SK-N-SH (cell line): Measurements from ENCODE around the gene AUP1. TPM values are rescaled to one million over a fixed set of nuclear protein-coding genes. Genes with fewer than 3 reads are reported as not detected.

Experiments used
- CTCF ChIA-PET: fragments of 300-600, 350-600 bp; formaldehyde crosslinking; extraction: SDS; loops from one replicate; lab custom pipeline; 2021; lab: Yijun Ruan, JAX
- POLR2A ChIA-PET: fragments of 350-600 bp; sonication (Branson Sonifier 250); formaldehyde crosslinking; extraction: SDS; loops from one replicate; lab custom pipeline; 2020; ENCODE audit warnings: antibody characterized with exemption, inconsistent platforms; lab: Yijun Ruan, JAX
- DNase-seq: peaks from one replicate; pipeline ENCODE4 v3.0.0; 2012
- H2AFZ ChIP-seq: fragments of 200-600 bp; sonication (generic); 2 replicates; pipeline ENCODE4 v1.8.1; 2016; ENCODE audit warnings: antibody characterized with exemption, mild to moderate bottlenecking, low read depth
- H3F3A ChIP-seq: fragments of 200-600 bp; sonication (generic); replicated peaks from 2 replicates; pipeline ENCODE3; 2016; ENCODE audit warnings: antibody characterized with exemption, mild to moderate bottlenecking; ENCODE audit not compliant: insufficient read depth
- H3K27ac ChIP-seq, 2 experiments: fragments of 200-500 bp in 1 of 2; fragments of 200-600 bp in 1 of 2; sonication (Bioruptor generic) in 1 of 2; sonication (generic), shearing (Covaris generic) in 1 of 2; 2 replicates each; pipeline versions ENCODE4 v1.5.1 to v1.6.1; 2014 to 2016; ENCODE audit warnings: low read depth in 2 of 2, inconsistent platforms in 1 of 2, low read length in 1 of 2, mild to moderate bottlenecking in 1 of 2, mixed read lengths in 1 of 2
- H3K27me3 ChIP-seq: fragments of 200-600 bp; sonication (generic), shearing (Covaris generic); 2 replicates; pipeline ENCODE4 v1.6.1; 2016; ENCODE audit warnings: mixed run types; ENCODE audit not compliant: insufficient read depth
- H3K36me3 ChIP-seq, 2 experiments: fragments of 200-500 bp in 1 of 2; fragments of 200-600 bp in 1 of 2; sonication (Bioruptor generic) in 1 of 2; sonication (generic) in 1 of 2; replicated peaks in 1 of 2; 2 replicates each; pipeline versions ENCODE3 to v1.5.1; 2014 to 2016; ENCODE audit warnings: low read length in 1 of 2, mild to moderate bottlenecking in 1 of 2; ENCODE audit not compliant: insufficient read depth in 2 of 2, control insufficient read depth in 1 of 2
- H3K4me1 ChIP-seq, 2 experiments: fragments of 200-500 bp in 1 of 2; fragments of 200-600 bp in 1 of 2; sonication (Bioruptor generic) in 1 of 2; sonication (generic), shearing (Covaris generic) in 1 of 2; 2 replicates each; pipeline versions ENCODE4 v1.5.1 to v1.6.1; 2014 to 2016; ENCODE audit warnings: low read depth in 1 of 2, low read length in 1 of 2, mixed run types in 1 of 2; ENCODE audit not compliant: insufficient read depth in 2 of 2, control insufficient read depth in 1 of 2
- H3K4me2 ChIP-seq: fragments of 200-600 bp; sonication (generic), shearing (Covaris generic); 2 replicates; pipeline ENCODE4 v1.6.1; 2017; ENCODE audit warnings: mixed run types
- H3K4me3 ChIP-seq, 2 experiments: fragments of 200-500 bp in 1 of 2; fragments of 200-600 bp in 1 of 2; sonication (Bioruptor generic) in 1 of 2; sonication (generic), shearing (Covaris generic) in 1 of 2; 2 replicates each; pipeline versions ENCODE4 v1.5.1 to v1.8.1; 2014 to 2016; ENCODE audit warnings: low read depth in 2 of 2, inconsistent platforms in 1 of 2, low read length in 1 of 2, mild to moderate bottlenecking in 1 of 2, mixed read lengths in 1 of 2, moderate library complexity in 1 of 2
- H3K79me2 ChIP-seq: fragments of 200-600 bp; sonication (generic); 2 replicates; pipeline ENCODE4 v1.8.1; 2017; ENCODE audit warnings: mild to moderate bottlenecking; ENCODE audit not compliant: insufficient read depth
- H3K9ac ChIP-seq: fragments of 200-600 bp; sonication (generic); 2 replicates; pipeline ENCODE4 v1.6.1; 2017; ENCODE audit warnings: mixed run types
- H3K9me2 ChIP-seq: fragments of 200-600 bp; sonication (generic); 2 replicates; pipeline ENCODE4 v1.6.1; 2017; ENCODE audit warnings: mixed run types
- H3K9me3 ChIP-seq: fragments of 200-600 bp; sonication (generic); 2 replicates; pipeline ENCODE4 v1.6.1; 2017; ENCODE audit warnings: mixed run types, mild to moderate bottlenecking, moderate library complexity
- H4K20me1 ChIP-seq: fragments of 200-600 bp; sonication (generic); 2 replicates; pipeline ENCODE4 v1.6.1; 2017; ENCODE audit warnings: mild to moderate bottlenecking, mixed run types; ENCODE audit not compliant: insufficient read depth
- CHD2 ChIP-seq: fragments of 150-350 bp; IDR thresholded peaks from 2 replicates; pipeline ENCODE4 v1.6.1; 2018; ENCODE audit warnings: low read length; ENCODE audit not compliant: partially characterized antibody
- ELF1 ChIP-seq: IDR thresholded peaks from 2 replicates; pipeline ENCODE4 v1.4.0; 2012
- EP300 ChIP-seq, 2 experiments: IDR thresholded peaks; 2 replicates each; pipeline versions ENCODE4 v1.4.0 to v1.6.1; 2012; ENCODE audit warnings: borderline replicate concordance in 1 of 2, low read depth in 1 of 2, low read length in 1 of 2
- EZH2phosphoT487 ChIP-seq: fragments of 200-600 bp; sonication (generic); IDR thresholded peaks from 2 replicates; pipeline ENCODE4 v1.6.1; 2017; ENCODE audit warnings: low read depth, mixed run types, mild to moderate bottlenecking, antibody characterized with exemption, moderate library complexity, borderline replicate concordance
- FOXM1 ChIP-seq: IDR thresholded peaks from 2 replicates; pipeline ENCODE4 v1.4.0; 2012; ENCODE audit warnings: low read depth, mild to moderate bottlenecking
- GATA2 ChIP-seq: sonication (generic); formaldehyde crosslinking; IDR thresholded peaks from 2 replicates; pipeline ENCODE4 v1.5.0; 2020; ENCODE audit warnings: mild to moderate bottlenecking, missing genetic modification reagents
- JUND ChIP-seq: IDR thresholded peaks from 2 replicates; pipeline ENCODE4 v1.4.0; 2012
- MEF2A ChIP-seq: IDR thresholded peaks from 2 replicates; pipeline ENCODE4 v1.4.0; 2012; ENCODE audit warnings: low read depth, borderline replicate concordance
- MXI1 ChIP-seq: IDR thresholded peaks from 2 replicates; pipeline ENCODE4 v1.6.1; 2012; ENCODE audit warnings: mild to moderate bottlenecking, low read depth, low read length, improper control_type of control experiment
- NFIC ChIP-seq: IDR thresholded peaks from 2 replicates; pipeline ENCODE4 v1.4.0; 2012; ENCODE audit warnings: borderline replicate concordance
- NRF1 ChIP-seq: IDR thresholded peaks from 2 replicates; pipeline ENCODE4 v1.6.1; 2012; ENCODE audit warnings: low read depth, mild to moderate bottlenecking, low read length
- POLR2AphosphoS5 ChIP-seq: IDR thresholded peaks from 2 replicates; pipeline ENCODE4 v1.6.1; 2012; ENCODE audit warnings: low read depth, low read length
- RAD21 ChIP-seq: IDR thresholded peaks from 2 replicates; pipeline ENCODE4 v1.6.1; 2012; ENCODE audit warnings: mild to moderate bottlenecking, low read length
- RFX5 ChIP-seq: IDR thresholded peaks from 2 replicates; pipeline ENCODE4 v1.6.1; 2012; ENCODE audit warnings: mild to moderate bottlenecking, improper control_type of control experiment, low read length
- RXRA ChIP-seq: IDR thresholded peaks from 2 replicates; pipeline ENCODE4 v1.4.0; 2012; ENCODE audit warnings: low read depth, mild to moderate bottlenecking, borderline replicate concordance
- SIN3A ChIP-seq: IDR thresholded peaks from 2 replicates; pipeline ENCODE4 v1.6.1; 2012; ENCODE audit warnings: low read depth, mild to moderate bottlenecking, low read length, moderate library complexity, borderline replicate concordance
- SMC3 ChIP-seq: IDR thresholded peaks from 2 replicates; pipeline ENCODE4 v1.6.1; 2012; ENCODE audit warnings: low read depth, low read length, improper control_type of control experiment
- TAF1 ChIP-seq: IDR thresholded peaks from 2 replicates; pipeline ENCODE4 v1.6.1; 2012; ENCODE audit warnings: low read depth, mild to moderate bottlenecking, low read length, moderate library complexity, borderline replicate concordance
- TCF12 ChIP-seq: IDR thresholded peaks from 2 replicates; pipeline ENCODE4 v1.4.0; 2012
- WGBS: methylation state at CpG from one replicate; pipeline ENCODE4 v1.1.6; 2017; ENCODE audit warnings: low lambda C conversion rate; 5-methylcytosine and 5-hydroxymethylcytosine counted together
- polyA plus RNA-seq, 3 experiments: library from polyadenylated mRNA; depleted of rRNA; stranded (reverse); fragments of >200 nt; gene quantifications; 2 replicates each; pipeline ENCODE4 v1.2.3, GENCODE V29; 2012
- TF ChIP-seq, protein P1 (sequence below): fragments of 200-600 bp; sonication (generic); IDR thresholded peaks from 2 replicates; pipeline ENCODE4 v1.6.1; 2017; ENCODE audit warnings: antibody characterized with exemption, mild to moderate bottlenecking, moderate library complexity
- TF ChIP-seq, protein P2 (sequence below): IDR thresholded peaks from 2 replicates; pipeline ENCODE4 v1.4.0; 2012; ENCODE audit warnings: low read depth
- TF ChIP-seq, protein P3 (sequence below): IDR thresholded peaks from 2 replicates; pipeline ENCODE4; 2012
- TF ChIP-seq, protein P4 (sequence below): fragments of 150-350 bp; IDR thresholded peaks from 2 replicates; pipeline ENCODE4 v1.6.1; 2017; ENCODE audit warnings: antibody characterized with exemption, low read length, low read depth, borderline replicate concordance
- TF ChIP-seq, protein P5 (sequence below): IDR thresholded peaks from 2 replicates; pipeline ENCODE4 v1.6.1; 2012; ENCODE audit warnings: mild to moderate bottlenecking, low read depth, low read length, moderate library complexity
- TF ChIP-seq, protein P6 (sequence below): fragments of 150-350 bp; IDR thresholded peaks from 2 replicates; pipeline ENCODE4 v1.6.1; 2016; ENCODE audit warnings: mild to moderate bottlenecking, low read depth, low read length

AUP1 gene
- polyA plus RNA-seq, 1 of the 3 experiments (the other 2 are of a cell fraction): 118 TPM

DNA sequence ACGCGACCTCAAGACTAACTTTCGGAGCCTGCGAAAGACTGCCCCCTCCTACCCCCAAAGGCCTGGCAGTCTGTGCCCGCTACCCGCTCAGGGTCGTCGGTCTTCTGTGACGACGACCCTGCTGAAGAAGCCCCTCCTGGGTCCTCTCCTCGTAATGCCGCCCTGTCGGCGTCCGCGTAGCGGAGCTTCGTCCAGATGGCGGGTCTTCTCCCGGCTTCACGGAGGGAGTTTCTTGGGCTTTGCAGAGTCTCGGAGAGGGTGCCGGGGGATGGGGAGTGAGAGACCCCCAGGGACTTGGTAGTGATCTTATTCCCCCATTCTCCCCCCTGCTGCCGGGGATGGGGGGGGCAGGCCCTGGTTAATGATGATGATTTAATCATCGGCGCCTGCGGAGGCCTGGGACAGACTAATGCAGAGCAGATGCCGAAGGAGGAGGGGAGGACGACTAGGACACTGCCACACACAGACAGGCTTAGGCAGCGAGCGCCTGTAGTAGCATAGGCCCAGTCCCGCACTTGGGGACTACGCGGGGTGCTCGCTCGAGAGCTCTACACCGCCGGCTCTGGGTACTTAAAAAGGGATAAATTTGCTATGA, 21.5 kb downstream of the AUP1 start:
- 9% methylated on average over 33 of the region's 38 CpGs for WGBS
- H3F3A ChIP-seq: peaks cover 33% of the 10 kb centered on the region
- peak overlapping the region; percentile 99 to 100 for H3K27ac ChIP-seq
- H3K36me3 ChIP-seq: peaks cover 15 to 20% of the 10 kb centered on the region in 2 experiments
- CTCF ChIA-PET: interaction anchor here (0.9 to 7.5 kb wide), 9 partner anchors 9 to 80 kb away, joined by 3 to 80 read pairs (median 5); partner anchors contain the start of genes AUP1, CCDC142, DQX1 and HTRA2
- peak overlapping the region; percentile 96 for H3K4me2 ChIP-seq
- H3K4me3 ChIP-seq: peak overlapping the region; percentile 84 to 86
- no peaks in the 10 kb centered on the region for H3K9me3 ChIP-seq
- POLR2A ChIA-PET: interaction anchor here (0.9 to 2.3 kb wide), 6 partner anchors 10 to 34 kb away, joined by 3 to 11 read pairs (median 8); partner anchors contain the start of genes CCDC142, DQX1 and TTC31
- peak overlapping the region; percentile 95 for H3K9ac ChIP-seq
- no peaks in the 10 kb centered on the region for H3K27me3 ChIP-seq
- no peaks in the 10 kb centered on the region for H3K9me2 ChIP-seq
- DNase-seq: peak; percentile 87
- H4K20me1 ChIP-seq: no peaks in the 10 kb centered on the region
- H3K79me2 ChIP-seq: peaks cover 22% of the 10 kb centered on the region; the same call in 1 of the 2 replicates
- peaks cover 24 to 31% of the 10 kb centered on the region in 2 experiments; a peak in 3 of 4 replicates for H3K4me1 ChIP-seq
- peak overlapping the region; percentile 85 for H2AFZ ChIP-seq
- TF ChIP-seq, protein P1, sequence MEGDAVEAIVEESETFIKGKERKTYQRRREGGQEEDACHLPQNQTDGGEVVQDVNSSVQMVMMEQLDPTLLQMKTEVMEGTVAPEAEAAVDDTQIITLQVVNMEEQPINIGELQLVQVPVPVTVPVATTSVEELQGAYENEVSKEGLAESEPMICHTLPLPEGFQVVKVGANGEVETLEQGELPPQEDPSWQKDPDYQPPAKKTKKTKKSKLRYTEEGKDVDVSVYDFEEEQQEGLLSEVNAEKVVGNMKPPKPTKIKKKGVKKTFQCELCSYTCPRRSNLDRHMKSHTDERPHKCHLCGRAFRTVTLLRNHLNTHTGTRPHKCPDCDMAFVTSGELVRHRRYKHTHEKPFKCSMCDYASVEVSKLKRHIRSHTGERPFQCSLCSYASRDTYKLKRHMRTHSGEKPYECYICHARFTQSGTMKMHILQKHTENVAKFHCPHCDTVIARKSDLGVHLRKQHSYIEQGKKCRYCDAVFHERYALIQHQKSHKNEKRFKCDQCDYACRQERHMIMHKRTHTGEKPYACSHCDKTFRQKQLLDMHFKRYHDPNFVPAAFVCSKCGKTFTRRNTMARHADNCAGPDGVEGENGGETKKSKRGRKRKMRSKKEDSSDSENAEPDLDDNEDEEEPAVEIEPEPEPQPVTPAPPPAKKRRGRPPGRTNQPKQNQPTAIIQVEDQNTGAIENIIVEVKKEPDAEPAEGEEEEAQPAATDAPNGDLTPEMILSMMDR: no peak
- TF ChIP-seq MEF2A: no peak
- TF ChIP-seq NFIC: no peak
- no peak for TF ChIP-seq ELF1
- TF ChIP-seq, protein P2, sequence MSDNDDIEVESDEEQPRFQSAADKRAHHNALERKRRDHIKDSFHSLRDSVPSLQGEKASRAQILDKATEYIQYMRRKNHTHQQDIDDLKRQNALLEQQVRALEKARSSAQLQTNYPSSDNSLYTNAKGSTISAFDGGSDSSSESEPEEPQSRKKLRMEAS: peak; percentile 77
- no peak for TF ChIP-seq NRF1
- TF ChIP-seq, protein P3, sequence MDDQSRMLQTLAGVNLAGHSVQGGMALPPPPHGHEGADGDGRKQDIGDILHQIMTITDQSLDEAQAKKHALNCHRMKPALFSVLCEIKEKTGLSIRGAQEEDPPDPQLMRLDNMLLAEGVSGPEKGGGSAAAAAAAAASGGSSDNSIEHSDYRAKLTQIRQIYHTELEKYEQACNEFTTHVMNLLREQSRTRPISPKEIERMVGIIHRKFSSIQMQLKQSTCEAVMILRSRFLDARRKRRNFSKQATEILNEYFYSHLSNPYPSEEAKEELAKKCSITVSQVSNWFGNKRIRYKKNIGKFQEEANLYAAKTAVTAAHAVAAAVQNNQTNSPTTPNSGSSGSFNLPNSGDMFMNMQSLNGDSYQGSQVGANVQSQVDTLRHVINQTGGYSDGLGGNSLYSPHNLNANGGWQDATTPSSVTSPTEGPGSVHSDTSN: peak; percentile 36
- TF ChIP-seq GATA2 (CRISPR knock-in tag): peak; percentile 64; the same call in 1 of the 2 replicates
- no peak for TF ChIP-seq SMC3
- TF ChIP-seq, protein P4, sequence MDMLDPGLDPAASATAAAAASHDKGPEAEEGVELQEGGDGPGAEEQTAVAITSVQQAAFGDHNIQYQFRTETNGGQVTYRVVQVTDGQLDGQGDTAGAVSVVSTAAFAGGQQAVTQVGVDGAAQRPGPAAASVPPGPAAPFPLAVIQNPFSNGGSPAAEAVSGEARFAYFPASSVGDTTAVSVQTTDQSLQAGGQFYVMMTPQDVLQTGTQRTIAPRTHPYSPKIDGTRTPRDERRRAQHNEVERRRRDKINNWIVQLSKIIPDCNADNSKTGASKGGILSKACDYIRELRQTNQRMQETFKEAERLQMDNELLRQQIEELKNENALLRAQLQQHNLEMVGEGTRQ: no peak
- no peak; the same call in 1 of the 2 replicates for TF ChIP-seq SIN3A
- no peak for TF ChIP-seq RAD21
- TF ChIP-seq, protein P5, sequence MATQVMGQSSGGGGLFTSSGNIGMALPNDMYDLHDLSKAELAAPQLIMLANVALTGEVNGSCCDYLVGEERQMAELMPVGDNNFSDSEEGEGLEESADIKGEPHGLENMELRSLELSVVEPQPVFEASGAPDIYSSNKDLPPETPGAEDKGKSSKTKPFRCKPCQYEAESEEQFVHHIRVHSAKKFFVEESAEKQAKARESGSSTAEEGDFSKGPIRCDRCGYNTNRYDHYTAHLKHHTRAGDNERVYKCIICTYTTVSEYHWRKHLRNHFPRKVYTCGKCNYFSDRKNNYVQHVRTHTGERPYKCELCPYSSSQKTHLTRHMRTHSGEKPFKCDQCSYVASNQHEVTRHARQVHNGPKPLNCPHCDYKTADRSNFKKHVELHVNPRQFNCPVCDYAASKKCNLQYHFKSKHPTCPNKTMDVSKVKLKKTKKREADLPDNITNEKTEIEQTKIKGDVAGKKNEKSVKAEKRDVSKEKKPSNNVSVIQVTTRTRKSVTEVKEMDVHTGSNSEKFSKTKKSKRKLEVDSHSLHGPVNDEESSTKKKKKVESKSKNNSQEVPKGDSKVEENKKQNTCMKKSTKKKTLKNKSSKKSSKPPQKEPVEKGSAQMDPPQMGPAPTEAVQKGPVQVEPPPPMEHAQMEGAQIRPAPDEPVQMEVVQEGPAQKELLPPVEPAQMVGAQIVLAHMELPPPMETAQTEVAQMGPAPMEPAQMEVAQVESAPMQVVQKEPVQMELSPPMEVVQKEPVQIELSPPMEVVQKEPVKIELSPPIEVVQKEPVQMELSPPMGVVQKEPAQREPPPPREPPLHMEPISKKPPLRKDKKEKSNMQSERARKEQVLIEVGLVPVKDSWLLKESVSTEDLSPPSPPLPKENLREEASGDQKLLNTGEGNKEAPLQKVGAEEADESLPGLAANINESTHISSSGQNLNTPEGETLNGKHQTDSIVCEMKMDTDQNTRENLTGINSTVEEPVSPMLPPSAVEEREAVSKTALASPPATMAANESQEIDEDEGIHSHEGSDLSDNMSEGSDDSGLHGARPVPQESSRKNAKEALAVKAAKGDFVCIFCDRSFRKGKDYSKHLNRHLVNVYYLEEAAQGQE: no peak; the same call in 1 of the 2 replicates
- no peak for TF ChIP-seq RXRA
- TF ChIP-seq MXI1: peak; percentile 50
- TF ChIP-seq, protein P6, sequence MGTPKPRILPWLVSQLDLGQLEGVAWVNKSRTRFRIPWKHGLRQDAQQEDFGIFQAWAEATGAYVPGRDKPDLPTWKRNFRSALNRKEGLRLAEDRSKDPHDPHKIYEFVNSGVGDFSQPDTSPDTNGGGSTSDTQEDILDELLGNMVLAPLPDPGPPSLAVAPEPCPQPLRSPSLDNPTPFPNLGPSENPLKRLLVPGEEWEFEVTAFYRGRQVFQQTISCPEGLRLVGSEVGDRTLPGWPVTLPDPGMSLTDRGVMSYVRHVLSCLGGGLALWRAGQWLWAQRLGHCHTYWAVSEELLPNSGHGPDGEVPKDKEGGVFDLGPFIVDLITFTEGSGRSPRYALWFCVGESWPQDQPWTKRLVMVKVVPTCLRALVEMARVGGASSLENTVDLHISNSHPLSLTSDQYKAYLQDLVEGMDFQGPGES: no peak
- TF ChIP-seq POLR2AphosphoS5: peak; percentile 70
- no peak; the same call in 1 of the 2 replicates for TF ChIP-seq JUND
- TF ChIP-seq RFX5: no peak
- no peak; the same call in 1 of the 2 replicates for TF ChIP-seq TAF1
- TF ChIP-seq TCF12: peak; percentile 94
- no peak for TF ChIP-seq FOXM1
- no peak for TF ChIP-seq EZH2phosphoT487
- peak; percentile 47 to 96; a peak in 3 of 4 replicates for TF ChIP-seq EP300 (IDR thresholded peaks at IDR 0.05; ENCODE audit: borderline replicate concordance in 1 of 2, low read depth in 1 of 2, low read length in 1 of 2)
- peak; percentile 95 for TF ChIP-seq CHD2
